COLO829 (cell line): ENCODE results near the gene DOCK11.

Experiments
- DNase-seq: peaks from one replicate; pipeline ENCODE4 v3.0.0; 2012; ENCODE audit warnings: low spot score

The DOCK11 gene

GRCh38 chrX:118502161-118502789 is 6.7 kb downstream of the DOCK11 start:
- no peak for DNase-seq

- no peak for DNase-seq
These were observed 7.8 kb downstream of the DOCK11 start for GRCh38 chrX:118503260-118504041.

GRCh38 chrX:118504581-118504980 is 9.0 kb downstream of the DOCK11 start:
- no peak for DNase-seq

GRCh38 chrX:118506805-118507480 is 11.3 kb downstream of the DOCK11 start:
- DNase-seq = no peak

GRCh38 chrX:118507766-118508165 is 12.2 kb downstream of the DOCK11 start:
- DNase-seq = no peak

GRCh38 chrX:118508221-118508620 is 12.6 kb downstream of the DOCK11 start:
- DNase-seq = no peak

GRCh38 chrX:118508635-118509034 is 13.0 kb downstream of the DOCK11 start:
- DNase-seq = no peak

GRCh38 chrX:118510111-118510510 is 14.5 kb downstream of the DOCK11 start:
- no peak for DNase-seq

- DNase-seq = no peak
These were observed 17.7 kb downstream of the DOCK11 start for GRCh38 chrX:118513120-118513898.

- no peak for DNase-seq
These were observed 24.0 kb downstream of the DOCK11 start for GRCh38 chrX:118519411-118520215.

- DNase-seq = no peak
These were observed 24.9 kb downstream of the DOCK11 start for GRCh38 chrX:118520216-118521206.

- no peak for DNase-seq
These were observed 25.8 kb downstream of the DOCK11 start for GRCh38 chrX:118521435-118521834.

- no peak for DNase-seq
These were observed 26.8 kb downstream of the DOCK11 start for GRCh38 chrX:118522230-118522926.

GRCh38 chrX:118523920-118524319 is 28.3 kb downstream of the DOCK11 start:
- DNase-seq = no peak

GRCh38 chrX:118524344-118524743 is 28.7 kb downstream of the DOCK11 start:
- no peak for DNase-seq

- no peak for DNase-seq
These were observed 29.6 kb downstream of the DOCK11 start for GRCh38 chrX:118525174-118525730.

- no peak for DNase-seq
These were observed 30.5 kb downstream of the DOCK11 start for GRCh38 chrX:118526149-118526548.

- DNase-seq = no peak
These were observed 32.6 kb downstream of the DOCK11 start for GRCh38 chrX:118528071-118528737.
